Measurements from ENCODE around the gene NFIX. TPM values are rescaled to one million over a fixed set of nuclear protein-coding genes. Genes with fewer than 3 reads are reported as not detected.

Gene NFIX
- total and polyA plus RNA-seq, 9 of the 15 experiments (the other 6 are each of a cell fraction or from before 2014, with no cell fraction given), result 0.28 to 26.8 (median 5.4) TPM

GRCh38 chr19:13022859-13023636 is 27.8 kb downstream of the NFIX start (continued):
- no peak for TF ChIP-seq STAT6 (CRISPR knock-in tag; IDR thresholded peaks at IDR 0.05)
- TF ChIP-seq PCBP2 (IDR thresholded peaks at IDR 0.05; ENCODE audit: low read depth, low read length, poor library complexity, severe bottlenecking), result no peak
- no peak for TF ChIP-seq USF1 (CRISPR knock-in tag; IDR thresholded peaks at IDR 0.05)
- TF ChIP-seq EP400 (IDR thresholded peaks at IDR 0.05), result peak; percentile 67; the same call in 1 of the 2 replicates
- TF ChIP-seq NFRKB (IDR thresholded peaks at IDR 0.05; ENCODE audit: low read depth), result peak; percentile 35; the same call in 1 of the 2 replicates
- TF ChIP-seq ARID4B (CRISPR knock-in tag; IDR thresholded peaks at IDR 0.05), result no peak
- TF ChIP-seq HDAC1 (IDR thresholded peaks at IDR 0.05), result peak in 1 of 2 experiments; percentile 84; a peak in 2 of 4 replicates
- no peak for TF ChIP-seq MCM7 (IDR thresholded peaks at IDR 0.05)
- TF ChIP-seq ZNF507 (tag; conservative IDR thresholded peaks at IDR 0.05), result no peak
- TF ChIP-seq IRF2 (CRISPR knock-in tag; IDR thresholded peaks at IDR 0.05), result no peak
- TF ChIP-seq MTA2 (IDR thresholded peaks at IDR 0.05; ENCODE audit: low read depth), result no peak
- TF ChIP-seq TEAD2 (tag; IDR thresholded peaks at IDR 0.05), result no peak
- TF ChIP-seq ZNF655 (CRISPR knock-in tag; IDR thresholded peaks at IDR 0.05), result no peak
- no peak for TF ChIP-seq SP2 (IDR thresholded peaks at IDR 0.05; ENCODE audit: extremely low read depth, low read depth, low read length, poor library complexity, severe bottlenecking)
- TF ChIP-seq PRPF4 (IDR thresholded peaks at IDR 0.05; ENCODE audit: insufficient read depth, low read depth, low read length, poor library complexity, severe bottlenecking), result no peak
- no peak for TF ChIP-seq FOXO4 (CRISPR knock-in tag; IDR thresholded peaks at IDR 0.05)
- TF ChIP-seq ZFP36 (IDR thresholded peaks at IDR 0.05; ENCODE audit: low read depth, low read length, partially characterized antibody), result no peak
